NCI-H446 (cell line): Measurements from ENCODE around the gene STK24.

Source experiments
- DNase-seq, 2 experiments: peaks; one replicate each; lab custom pipeline; 2025; lab: John Stamatoyannopoulos, UW

Gene STK24

DNA sequence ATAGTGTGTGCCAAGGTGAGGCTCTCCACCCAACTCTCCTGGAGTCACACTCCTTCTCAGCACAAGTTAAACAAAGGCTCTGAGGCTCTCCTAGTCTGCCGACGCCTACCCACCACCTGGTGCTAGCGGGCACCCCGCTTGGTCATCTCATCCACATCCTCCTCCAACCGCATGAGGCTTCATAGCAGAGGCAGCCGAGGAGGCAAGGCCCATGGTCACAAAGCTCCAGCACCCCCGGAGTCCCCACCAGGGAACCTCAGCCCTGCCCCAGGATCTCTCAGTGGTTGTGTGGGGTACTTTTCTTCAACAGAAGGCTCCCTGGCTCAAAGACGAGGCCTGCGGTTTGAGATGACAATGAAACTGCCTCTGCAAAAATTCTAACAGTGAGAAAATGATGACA lies 43.0 kb downstream of the STK24 start:
- no peak for DNase-seq

DNA sequence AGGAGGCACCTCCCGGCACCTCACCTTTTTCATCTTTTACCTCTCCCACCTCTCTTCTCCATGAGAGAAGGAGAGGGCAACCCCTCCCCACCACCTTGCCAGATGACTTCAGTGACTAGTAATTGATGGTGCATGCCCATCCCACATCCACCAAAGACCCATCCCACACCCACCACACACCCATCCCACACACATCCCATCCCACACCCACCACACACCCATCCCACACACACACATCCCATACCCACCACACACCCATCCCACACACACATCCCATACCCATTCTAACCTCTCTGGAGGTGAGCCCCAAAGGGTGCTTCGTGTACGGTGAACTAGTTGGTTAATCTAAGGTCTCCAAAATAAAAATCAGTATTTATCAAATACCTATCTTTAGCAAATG lies 44.7 kb downstream of the STK24 start:
- DNase-seq, result no peak

GRCh38 chr13:98530217-98530616 lies 46.7 kb downstream of the STK24 start:
- DNase-seq, result no peak

GRCh38 chr13:98529171-98529570 lies 47.7 kb downstream of the STK24 start:
- DNase-seq, result no peak

- no peak for DNase-seq
These were observed 48.2 kb downstream of the STK24 start for GRCh38 chr13:98528663-98529064.

- no peak for DNase-seq
These were observed 49.4 kb downstream of the STK24 start for GRCh38 chr13:98527526-98527925.

DNA sequence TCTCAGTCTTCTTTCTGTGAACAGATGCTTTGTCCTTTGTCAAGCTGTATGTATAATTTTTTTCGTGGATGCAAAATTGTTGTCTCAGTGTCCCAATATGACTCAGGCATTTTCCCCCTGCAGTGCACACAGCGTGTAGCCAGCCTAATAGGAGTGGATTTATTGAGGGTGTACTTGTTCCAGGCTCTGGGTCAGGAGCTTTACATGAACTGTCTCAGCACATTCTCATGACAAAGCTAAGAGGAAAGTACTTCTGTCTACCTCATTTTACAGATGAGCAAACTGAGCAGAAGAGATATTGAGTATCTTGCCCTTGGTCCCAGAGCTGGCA lies 50.8 kb downstream of the STK24 start:
- DNase-seq, result no peak

GRCh38 chr13:98525456-98526181 lies 51.3 kb downstream of the STK24 start:
- DNase-seq, result no peak

DNA sequence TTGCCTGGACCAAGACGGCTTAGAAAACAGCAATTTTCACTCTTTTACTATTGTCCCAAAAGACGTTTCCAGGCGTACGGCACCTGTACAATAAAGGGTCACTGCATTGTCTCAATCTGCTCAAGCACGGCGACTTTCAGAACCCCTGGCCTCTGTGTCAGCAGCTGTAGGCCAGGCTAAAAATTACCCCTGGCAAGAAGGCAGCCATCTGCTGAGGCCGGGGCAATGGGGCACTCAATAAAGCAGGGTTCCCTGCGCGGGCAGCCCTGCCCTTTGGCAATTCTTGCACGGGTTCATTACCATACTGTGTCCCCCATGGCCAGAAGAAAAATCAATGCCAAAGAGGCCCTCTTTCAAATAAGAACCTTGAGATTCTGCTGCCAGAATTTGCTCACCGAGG lies 52.1 kb downstream of the STK24 start:
- DNase-seq, result no peak

GRCh38 chr13:98524391-98524790 lies 52.5 kb downstream of the STK24 start:
- no peak for DNase-seq

DNA sequence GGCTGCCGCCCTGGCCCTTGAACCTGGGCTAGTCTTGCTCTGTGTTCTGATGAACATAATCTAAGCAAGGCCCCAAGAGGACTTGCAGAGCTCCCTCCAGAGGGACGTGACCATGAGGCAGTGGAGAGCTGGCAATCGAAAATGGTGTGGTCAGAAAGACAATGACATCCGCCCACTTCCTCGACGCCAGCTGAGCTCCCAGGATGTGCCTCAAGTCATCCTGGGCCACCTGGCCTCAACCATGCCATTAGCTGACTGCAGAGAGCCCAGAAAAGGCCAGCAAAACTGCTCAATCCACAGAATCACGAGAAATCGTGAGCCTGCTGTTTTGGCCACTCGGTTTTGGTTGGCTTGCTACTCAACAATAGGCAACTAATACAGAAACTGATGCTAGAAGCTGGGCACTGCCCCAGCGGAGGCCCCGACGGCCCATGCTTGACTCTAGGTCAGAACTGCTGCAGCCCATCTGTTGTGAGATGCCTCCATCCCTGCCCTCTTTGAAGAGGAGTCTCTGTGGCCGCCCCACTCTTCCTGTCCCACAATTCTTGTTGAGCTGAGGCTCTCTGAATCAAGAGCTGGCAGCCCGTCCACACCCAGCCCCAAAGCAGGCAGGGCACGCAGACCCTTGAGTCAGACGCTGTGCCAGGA lies 53.3 kb downstream of the STK24 start:
- DNase-seq, result no peak

DNA sequence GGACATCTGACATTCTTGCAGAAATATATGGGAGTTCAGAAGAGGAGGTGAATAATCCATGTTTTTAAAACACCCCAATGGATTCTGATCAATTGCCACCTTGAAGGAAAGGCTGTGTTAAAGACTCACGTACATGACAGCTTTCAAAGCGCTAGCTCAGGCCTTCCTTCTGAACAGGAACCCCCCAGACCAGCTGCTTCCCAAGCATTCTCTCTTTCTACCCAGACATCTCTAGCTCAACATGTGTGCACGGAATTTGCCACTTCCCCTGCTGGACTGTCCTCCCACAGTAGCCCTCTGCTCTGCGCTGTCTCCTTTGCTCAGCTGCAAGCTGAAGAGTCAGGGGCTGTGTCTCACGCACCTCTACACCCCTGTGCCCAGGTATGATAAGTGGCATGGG lies 54.5 kb downstream of the STK24 start:
- DNase-seq, result no peak

- DNase-seq, result no peak
These were observed 55.3 kb downstream of the STK24 start for GRCh38 chr13:98521461-98522247.

GRCh38 chr13:98520674-98521449 lies 56.0 kb downstream of the STK24 start:
- DNase-seq, result no peak

- DNase-seq, result no peak
These were observed 56.9 kb downstream of the STK24 start for GRCh38 chr13:98519976-98520375.

DNA sequence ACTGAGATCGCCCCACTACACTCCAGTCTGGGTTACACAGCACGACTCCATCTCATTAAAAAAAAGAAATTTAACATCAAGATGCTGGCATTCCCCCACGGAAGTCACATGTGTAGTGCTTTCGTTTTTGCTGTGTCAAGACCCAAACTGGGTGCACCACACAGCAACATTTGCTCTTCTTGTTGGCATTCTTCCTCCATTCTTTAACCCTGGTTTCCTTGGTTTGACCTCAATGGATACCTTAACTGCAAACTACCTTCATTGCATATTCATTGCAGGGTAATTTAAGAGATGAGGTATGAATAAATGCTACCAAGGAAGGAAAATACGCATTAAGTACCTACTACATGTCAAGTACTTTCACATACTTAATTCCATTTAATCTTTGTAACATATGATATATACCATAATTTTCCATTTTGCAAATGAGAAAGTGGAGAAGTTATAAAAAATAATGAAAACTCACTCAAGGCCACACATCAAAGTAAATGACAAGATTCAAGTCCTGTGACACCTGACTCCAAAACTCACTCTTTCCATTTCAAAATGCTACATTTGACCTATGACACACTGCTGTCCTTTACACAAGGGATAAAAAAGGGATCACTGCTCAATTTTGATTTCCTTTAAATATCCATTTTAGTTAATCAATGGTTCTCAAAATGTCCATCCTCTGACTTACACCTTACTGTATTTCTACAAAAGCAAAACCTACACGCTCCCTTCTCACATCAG lies 59.2 kb downstream of the STK24 start:
- no peak for DNase-seq

DNA sequence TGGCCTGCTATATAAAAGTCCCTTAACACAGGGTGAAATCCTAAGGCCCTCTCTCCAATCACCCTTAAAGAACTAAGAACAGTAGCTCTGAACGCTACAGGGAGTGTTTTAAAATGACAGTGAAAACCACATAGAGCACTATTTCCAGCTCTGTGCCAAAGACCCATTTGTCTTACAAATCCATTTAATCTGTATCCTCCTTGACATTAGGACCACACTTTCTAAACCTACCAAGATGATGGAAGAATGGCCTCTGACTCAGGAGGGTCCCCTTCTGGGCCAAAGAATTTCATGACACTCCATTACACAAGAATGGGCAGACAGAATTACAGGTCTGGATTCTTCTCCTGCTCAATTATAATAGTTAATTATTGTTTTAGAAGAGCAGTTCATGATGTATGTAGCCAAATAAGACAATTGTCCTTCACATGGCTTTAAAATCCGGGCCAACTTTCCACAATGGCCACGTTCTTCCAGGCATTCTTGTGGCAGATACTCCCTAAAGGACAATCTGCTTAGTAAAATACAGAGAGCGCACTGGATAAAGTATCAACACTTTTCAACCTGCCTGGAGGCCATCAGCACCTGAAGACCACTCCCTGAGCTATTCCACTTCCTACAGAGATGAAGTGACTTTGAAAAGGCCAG lies 61.0 kb downstream of the STK24 start:
- DNase-seq, result no peak

DNA sequence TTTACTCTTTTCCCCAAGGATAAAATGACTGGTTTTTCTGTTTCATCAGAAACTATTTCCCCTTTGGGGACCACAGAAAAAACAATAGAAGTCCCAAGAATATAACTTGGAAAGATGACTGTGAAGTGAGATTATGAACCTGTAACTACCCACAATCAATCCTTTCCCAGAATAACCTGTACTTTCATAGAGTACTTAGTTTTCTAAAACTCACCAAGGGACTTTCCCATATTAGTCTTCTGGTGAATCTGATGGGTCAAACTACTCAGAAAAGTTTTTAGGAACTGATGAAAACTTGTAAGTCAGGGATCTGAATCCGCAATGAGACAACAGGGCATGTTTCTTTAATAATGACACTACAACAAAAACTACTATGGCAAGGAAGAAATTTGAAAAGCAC lies 62.6 kb downstream of the STK24 start:
- no peak for DNase-seq

DNA sequence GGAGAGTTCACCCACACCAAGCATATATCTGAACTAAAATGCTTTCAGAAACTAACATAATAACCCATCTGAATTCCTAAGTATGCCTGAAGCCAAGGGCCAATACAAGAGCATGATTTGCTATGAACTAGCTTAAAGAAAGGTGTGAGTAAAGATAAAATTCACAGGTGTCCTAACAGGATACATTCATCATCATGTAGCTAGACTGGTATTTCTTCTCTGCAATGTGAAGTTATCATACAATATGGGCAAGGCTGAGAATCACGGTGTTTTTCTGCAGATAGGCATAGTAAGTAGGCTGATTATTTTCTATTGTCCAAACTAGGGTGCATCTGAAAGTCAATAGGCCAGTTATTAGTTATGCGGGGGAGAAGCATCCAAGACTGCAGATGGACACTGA lies 63.1 kb downstream of the STK24 start:
- no peak for DNase-seq

GRCh38 chr13:98512774-98513665 lies 63.9 kb downstream of the STK24 start:
- DNase-seq, result no peak
